HUES64 (cell line): Measurements from ENCODE around the gene ADGRG7.

Experiments
- H3K27ac ChIP-seq: 2 replicates; pipeline ENCODE4 v1.7.0; 2013; ENCODE audit warnings: low read depth, low read length, inconsistent platforms
- H3K27me3 ChIP-seq: 2 replicates; pipeline ENCODE4 v1.6.1; 2013; ENCODE audit warnings: mild to moderate bottlenecking, low read length; ENCODE audit not compliant: insufficient read depth
- H3K36me3 ChIP-seq: 2 replicates; pipeline ENCODE4 v1.6.1; 2013; ENCODE audit warnings: mild to moderate bottlenecking, low read length; ENCODE audit not compliant: insufficient read depth
- H3K4me1 ChIP-seq: 2 replicates; pipeline ENCODE4 v1.6.1; 2013; ENCODE audit warnings: mild to moderate bottlenecking, low read length, moderate library complexity; ENCODE audit not compliant: insufficient read depth
- H3K4me3 ChIP-seq: 2 replicates; pipeline ENCODE4 v1.5.1; 2013; ENCODE audit warnings: mild to moderate bottlenecking, low read length, moderate library complexity
- H3K9ac ChIP-seq: 2 replicates; pipeline ENCODE4 v1.6.1; 2013; ENCODE audit warnings: mild to moderate bottlenecking, low read depth, low read length
- H3K9me3 ChIP-seq: 2 replicates; pipeline ENCODE4 v1.6.1; 2013; ENCODE audit warnings: low read depth, low read length; ENCODE audit not compliant: insufficient read depth
- WGBS: fragments of 150-250, 120-280 bp; methylation state at CpG from one replicate; pipeline ENCODE4 v1.1.7; 2013; ENCODE audit warnings: missing lambda C conversion rate; 5-methylcytosine and 5-hydroxymethylcytosine counted together

Gene ADGRG7

DNA sequence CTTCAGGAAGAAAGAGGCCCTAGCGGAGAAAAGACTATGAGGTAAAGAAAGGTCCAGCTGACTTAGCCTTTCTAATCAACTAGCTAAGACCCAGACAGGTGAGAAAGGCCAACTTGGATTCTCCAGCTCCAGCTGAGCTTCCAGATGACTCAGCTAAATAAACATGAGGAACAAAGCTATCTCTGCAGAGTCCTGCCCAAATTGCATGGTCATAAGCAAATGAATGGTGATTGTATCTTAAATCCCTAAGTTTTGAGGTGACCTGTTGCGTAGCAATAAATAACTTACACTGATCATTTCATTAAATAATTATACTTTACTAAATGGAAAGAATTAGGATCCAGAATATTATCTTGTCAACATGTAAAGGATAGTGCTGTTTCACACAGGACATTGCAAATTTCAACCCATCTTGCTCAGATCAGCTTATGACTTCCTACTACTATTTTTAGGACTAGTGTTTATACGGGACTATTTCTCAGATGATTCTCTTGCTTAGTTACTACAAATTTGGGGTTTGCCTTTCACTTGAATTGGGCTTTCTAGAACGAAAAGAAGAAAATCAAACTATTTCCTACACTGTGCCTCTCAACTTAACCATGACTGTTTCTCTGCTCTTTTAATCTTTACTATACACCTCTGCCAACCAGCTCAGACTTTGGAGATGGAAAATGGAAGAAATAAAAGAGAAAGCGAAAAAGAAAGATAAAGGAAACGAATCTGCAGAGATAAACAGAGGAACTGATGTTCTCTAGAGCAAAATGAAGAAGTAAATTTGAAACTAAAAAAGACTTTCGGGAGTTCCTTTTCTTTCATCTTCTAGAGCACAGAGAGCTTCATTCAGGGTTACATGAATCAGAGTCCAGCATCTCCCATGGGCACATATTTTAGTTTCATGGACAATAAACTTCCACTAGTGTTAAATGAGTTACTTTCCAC, 6.6 kb upstream of the ADGRG7 start:
- peak overlapping the region; percentile 78 for H3K27ac ChIP-seq
- H3K9ac ChIP-seq, result no peak overlapping the region
- H3K9me3 ChIP-seq, result no peaks in the 10 kb centered on the region
- no peak overlapping the region for H3K4me3 ChIP-seq
- no peaks in the 10 kb centered on the region for H3K36me3 ChIP-seq
- WGBS, result 57% methylated on average over 7 of the region's 7 CpGs
- H3K27me3 ChIP-seq, result no peaks in the 10 kb centered on the region
- peaks cover 10% of the 10 kb centered on the region for H3K4me1 ChIP-seq

DNA sequence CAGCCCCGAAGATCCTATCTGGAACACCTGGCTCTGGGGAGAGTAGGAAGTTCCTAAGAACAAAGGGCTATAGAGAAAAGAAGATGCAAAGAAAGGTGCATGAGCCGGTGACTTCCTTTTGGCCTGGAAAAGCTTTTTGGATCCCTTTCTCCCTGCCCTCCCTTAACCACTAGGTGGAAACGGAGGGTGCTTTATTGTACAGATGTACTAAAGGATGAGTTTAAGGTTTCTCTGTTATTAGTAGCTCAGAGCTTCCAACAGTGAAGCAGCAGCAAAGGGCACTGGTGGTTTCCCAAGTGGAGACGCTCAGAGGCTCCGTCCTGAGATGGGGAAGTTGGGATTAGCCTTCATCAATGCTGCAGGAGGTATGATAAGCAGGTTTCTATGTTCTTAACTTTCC, 5.9 kb upstream of the ADGRG7 start:
- H3K36me3 ChIP-seq, result no peaks in the 10 kb centered on the region
- 59% methylated on average over 5 of the region's 5 CpGs for WGBS
- H3K9ac ChIP-seq, result no peak overlapping the region
- peaks cover 10% of the 10 kb centered on the region for H3K4me1 ChIP-seq
- no peaks in the 10 kb centered on the region for H3K27me3 ChIP-seq
- no peaks in the 10 kb centered on the region for H3K9me3 ChIP-seq
- H3K4me3 ChIP-seq, result no peak overlapping the region
- no peak overlapping the region for H3K27ac ChIP-seq

DNA sequence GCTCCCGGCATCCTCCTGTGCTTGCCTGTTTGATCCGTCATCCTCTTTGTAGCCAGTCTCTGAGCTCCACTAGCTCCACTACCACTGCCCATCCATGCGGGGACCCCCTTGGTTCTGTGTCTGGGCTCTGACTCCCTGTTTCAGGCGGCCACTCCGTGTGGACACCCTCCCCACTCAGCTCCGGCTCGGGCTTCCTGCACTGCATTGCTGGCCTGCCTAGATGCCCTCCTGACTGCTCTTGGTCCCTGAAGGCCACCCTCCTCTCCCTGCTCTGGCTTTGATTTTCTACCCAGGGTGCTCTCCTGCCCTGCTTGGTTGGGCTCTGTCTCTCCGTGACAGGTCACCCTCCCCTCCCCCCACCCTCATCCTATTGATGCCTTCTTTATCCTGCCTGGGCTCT, 4.0 kb upstream of the ADGRG7 start:
- Histone ChIP-seq H3K27me3 (no peaks in the 10 kb centered on the region), H3K9me3 (no peaks in the 10 kb centered on the region), H3K4me3 (no peak overlapping the region), H3K4me1 (peaks cover 13% of the 10 kb centered on the region), H3K36me3 (no peaks in the 10 kb centered on the region), H3K9ac (no peak overlapping the region), H3K27ac (no peak overlapping the region)
- WGBS, result 81% methylated on average over 8 of the region's 8 CpGs

DNA sequence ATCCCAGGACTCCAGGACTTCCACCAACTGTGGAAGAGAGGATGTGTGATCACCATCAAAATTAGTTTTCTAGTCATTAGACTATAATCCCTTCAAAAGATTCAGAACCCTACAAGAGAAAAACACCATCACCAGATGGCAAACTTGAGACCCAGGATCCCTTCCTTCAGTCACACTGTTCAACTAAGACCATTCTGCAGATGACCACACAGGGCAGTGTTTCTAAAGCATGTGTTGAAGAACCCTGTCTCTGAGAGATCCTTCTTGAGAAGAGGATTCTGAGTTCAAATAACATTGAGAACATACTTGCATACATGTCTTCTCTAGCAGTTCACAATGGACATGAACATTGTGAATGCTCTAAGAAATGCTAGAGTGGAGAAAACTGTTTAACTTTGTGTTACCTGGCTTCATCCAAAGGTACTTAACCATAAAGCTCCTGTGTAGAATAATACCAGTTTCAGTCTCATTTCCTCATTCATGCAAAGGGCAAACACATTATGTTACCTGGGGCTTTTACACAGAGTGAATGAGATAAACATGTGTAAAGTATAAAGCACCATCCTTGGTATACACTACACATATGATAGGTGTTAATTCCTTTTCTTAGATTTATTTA, 2.4 kb upstream of the ADGRG7 start:
- no peaks in the 10 kb centered on the region for H3K36me3 ChIP-seq
- peaks cover 16% of the 10 kb centered on the region for H3K4me1 ChIP-seq
- H3K9me3 ChIP-seq, result no peaks in the 10 kb centered on the region
- H3K27ac ChIP-seq, result no peak overlapping the region
- H3K4me3 ChIP-seq, result no peak overlapping the region
- no peak overlapping the region for H3K9ac ChIP-seq
- no peaks in the 10 kb centered on the region for H3K27me3 ChIP-seq

DNA sequence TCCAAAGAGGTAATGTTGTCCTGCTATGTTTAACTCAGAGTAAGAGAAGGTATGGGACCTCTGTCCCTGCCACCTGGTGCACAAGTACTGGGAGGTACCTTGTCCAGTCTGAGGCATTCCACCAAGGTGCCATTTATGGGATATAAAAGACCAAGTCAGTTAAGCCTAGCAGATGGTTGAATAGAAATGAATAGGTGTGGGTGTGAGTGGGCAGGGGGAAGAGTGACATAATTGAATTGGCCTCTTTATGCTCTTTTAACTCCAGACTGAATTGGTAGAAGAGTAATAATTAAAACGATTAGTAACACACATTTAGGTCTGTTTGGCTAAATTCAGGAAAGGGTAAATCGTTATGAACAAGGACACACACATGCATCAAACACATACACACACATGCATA, 562 bp downstream of the ADGRG7 start:
- Histone ChIP-seq H3K27ac (no peak overlapping the region), H3K36me3 (no peaks in the 10 kb centered on the region), H3K4me3 (no peak overlapping the region), H3K27me3 (no peaks in the 10 kb centered on the region), H3K4me1 (peaks cover 6% of the 10 kb centered on the region; the same call in 1 of the 2 replicates), H3K9ac (no peak overlapping the region), H3K9me3 (no peaks in the 10 kb centered on the region)
- 80% methylated on average over 1 of the region's 2 CpGs for WGBS

DNA sequence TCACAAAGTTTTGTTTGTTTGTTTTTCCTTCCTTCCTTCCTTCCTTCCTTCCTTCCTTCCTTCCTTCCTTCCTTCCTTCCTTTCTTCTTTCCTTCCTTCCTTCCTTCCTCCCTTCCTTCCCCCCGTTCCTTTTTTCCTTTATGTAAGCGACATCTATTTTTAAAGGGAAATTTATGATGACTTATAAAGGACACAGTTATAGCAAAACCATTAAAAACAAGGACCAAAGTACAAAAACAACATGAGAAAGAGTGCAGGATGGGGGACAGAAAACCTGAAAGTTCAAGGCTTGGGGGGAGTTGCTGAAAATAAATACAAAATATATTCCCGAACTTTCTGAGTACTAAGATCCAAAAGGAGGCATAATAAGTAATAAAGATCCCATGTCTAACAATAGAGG, 1.8 kb downstream of the ADGRG7 start:
- H3K36me3 ChIP-seq, result no peaks in the 10 kb centered on the region
- H3K4me1 ChIP-seq, result peaks cover 6% of the 10 kb centered on the region; the same call in 1 of the 2 replicates
- no peaks in the 10 kb centered on the region for H3K9me3 ChIP-seq
- no CpG with 5 or more reads among the region's 3 CpGs for WGBS
- no peak overlapping the region for H3K9ac ChIP-seq
- H3K4me3 ChIP-seq, result no peak overlapping the region
- H3K27me3 ChIP-seq, result no peaks in the 10 kb centered on the region
- H3K27ac ChIP-seq, result no peak overlapping the region

DNA sequence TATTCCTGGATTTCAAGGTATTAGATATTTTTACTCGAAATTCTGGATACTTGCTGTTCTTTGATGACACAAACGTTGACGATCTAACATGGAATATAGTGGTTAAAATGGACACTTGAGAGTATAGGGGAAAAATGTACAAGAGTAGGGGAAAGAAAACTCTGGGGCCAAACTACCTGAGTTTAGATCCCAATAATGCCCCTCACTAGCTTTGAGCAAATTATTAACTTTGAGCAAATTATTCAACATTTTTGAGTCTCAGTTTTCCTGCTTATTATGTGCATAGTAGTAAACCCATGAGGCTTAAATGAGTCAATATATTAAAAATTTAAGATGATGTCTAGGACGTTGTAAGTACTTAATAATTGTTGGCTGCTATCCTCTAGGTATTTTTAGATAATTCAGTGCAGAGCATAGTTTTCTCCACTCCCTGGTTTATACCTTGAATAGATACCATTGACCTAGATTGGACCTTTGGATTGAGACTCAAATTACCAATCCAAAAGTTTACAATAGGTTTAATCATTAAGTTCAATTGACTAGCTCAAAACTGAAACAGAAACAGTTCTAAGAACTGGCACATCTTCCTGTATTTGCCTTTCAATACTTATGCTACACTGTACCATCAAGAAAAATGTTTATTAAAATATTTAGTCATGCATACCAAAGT, 4.5 kb downstream of the ADGRG7 start:
- Histone ChIP-seq H3K4me1 (peaks cover 6% of the 10 kb centered on the region; the same call in 1 of the 2 replicates), H3K9ac (no peak overlapping the region), H3K9me3 (no peaks in the 10 kb centered on the region), H3K27me3 (no peaks in the 10 kb centered on the region), H3K4me3 (no peak overlapping the region), H3K36me3 (no peaks in the 10 kb centered on the region), H3K27ac (no peak overlapping the region)
- WGBS, result 88% methylated on average over 4 of the region's 4 CpGs

DNA sequence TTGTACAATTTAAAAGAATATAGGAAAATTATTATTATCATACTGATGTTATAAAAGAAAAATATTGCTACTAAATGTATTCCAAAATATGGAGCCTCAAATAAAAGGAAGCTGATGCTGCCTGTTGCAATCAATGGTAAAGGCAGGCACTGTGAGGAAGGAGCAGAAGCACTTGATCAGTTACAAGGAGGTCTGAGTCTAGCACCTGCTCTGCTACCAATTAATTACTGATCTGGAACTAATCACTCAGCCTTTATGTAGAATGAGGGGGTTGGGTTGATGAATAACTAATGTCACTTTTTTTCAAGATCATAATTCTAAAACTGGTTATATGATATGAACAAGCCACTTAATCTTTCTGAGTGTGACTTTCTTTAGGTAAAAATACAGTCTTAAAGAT, 5.5 kb downstream of the ADGRG7 start:
- Histone ChIP-seq H3K27ac (no peak overlapping the region), H3K4me3 (no peak overlapping the region), H3K27me3 (no peaks in the 10 kb centered on the region), H3K9ac (no peak overlapping the region), H3K4me1 (peaks cover 6% of the 10 kb centered on the region; the same call in 1 of the 2 replicates), H3K9me3 (no peaks in the 10 kb centered on the region), H3K36me3 (no peaks in the 10 kb centered on the region)

DNA sequence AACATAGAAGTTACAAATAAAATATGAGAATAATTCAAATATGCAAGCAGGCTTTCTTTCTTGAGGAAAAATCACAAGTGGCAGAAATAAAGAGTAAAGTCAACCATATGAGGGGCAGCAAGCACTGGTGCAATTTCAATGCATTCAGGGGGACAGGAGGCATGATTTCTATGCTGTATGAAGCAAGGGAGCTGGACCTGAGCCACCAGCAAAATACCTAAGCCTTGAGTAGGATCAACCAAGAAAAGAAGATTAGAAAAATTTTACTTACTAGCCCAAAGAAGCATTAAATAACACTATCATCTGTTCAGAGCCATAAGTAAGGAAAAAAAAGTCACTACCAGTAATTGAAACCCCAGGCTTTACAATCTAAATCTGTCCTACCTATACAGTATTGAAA, 6.3 kb downstream of the ADGRG7 start:
- 0 out of 2 replicates have a peak, but pooled peaks cover under 1% of the 10 kb centered on the region for H3K4me1 ChIP-seq
- H3K36me3 ChIP-seq, result no peaks in the 10 kb centered on the region
- no peak overlapping the region for H3K27ac ChIP-seq
- H3K9ac ChIP-seq, result no peak overlapping the region
- H3K9me3 ChIP-seq, result no peaks in the 10 kb centered on the region
- H3K4me3 ChIP-seq, result no peak overlapping the region
- no peaks in the 10 kb centered on the region for H3K27me3 ChIP-seq

DNA sequence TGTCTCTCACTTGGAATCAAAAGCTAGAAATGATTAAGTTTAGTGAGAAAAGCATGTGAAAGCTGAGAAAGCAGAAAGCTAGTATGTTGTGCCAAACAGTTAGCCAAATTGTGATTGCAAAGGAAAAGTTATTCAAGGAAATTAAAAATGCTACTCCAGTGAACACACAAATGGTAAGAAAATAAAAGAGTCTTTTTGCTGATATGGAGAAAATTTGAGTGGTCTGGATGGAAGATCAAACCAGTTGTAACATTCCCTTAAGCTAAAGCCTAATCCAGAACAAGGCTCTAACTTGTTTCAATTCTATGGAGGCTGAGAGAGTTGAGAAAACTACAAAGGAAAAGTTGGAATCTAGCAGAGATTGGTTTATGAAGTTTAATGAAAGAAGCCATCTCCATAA, 11.8 kb downstream of the ADGRG7 start:
- no peaks in the 10 kb centered on the region for H3K4me1 ChIP-seq
- H3K9me3 ChIP-seq, result no peaks in the 10 kb centered on the region
- H3K9ac ChIP-seq, result no peak overlapping the region
- no peak overlapping the region for H3K27ac ChIP-seq
- H3K27me3 ChIP-seq, result no peaks in the 10 kb centered on the region
- H3K4me3 ChIP-seq, result no peak overlapping the region
- H3K36me3 ChIP-seq, result no peaks in the 10 kb centered on the region

DNA sequence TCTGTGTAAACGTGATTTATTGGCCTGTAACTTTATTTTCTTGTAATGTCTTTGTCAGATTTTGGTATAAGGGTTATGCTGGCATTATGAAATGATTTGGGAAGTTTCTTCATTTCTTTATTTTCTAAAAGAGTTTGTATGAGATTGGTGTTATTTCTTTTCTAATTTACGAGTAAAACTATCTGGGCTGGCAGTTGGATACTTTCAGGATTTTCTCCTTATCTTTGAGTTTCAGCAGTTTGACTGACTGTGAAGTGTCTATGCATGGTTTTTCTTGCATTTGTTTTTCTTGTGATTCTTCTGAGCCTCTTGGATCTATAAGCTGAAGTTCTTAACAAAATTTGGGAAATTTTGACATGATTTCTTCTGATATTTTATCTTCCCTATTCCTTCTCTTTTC, 18.1 kb downstream of the ADGRG7 start:
- H3K9ac ChIP-seq, result no peak overlapping the region
- H3K9me3 ChIP-seq, result no peaks in the 10 kb centered on the region
- H3K4me3 ChIP-seq, result no peak overlapping the region
- no peaks in the 10 kb centered on the region for H3K36me3 ChIP-seq
- 93% methylated on average over 2 of the region's 2 CpGs for WGBS
- no peaks in the 10 kb centered on the region for H3K27me3 ChIP-seq
- H3K4me1 ChIP-seq, result peaks cover 13% of the 10 kb centered on the region
- no peak overlapping the region for H3K27ac ChIP-seq
